Measurements from ENCODE around the gene FCAR. TPM values are rescaled to one million over a fixed set of nuclear protein-coding genes. Genes with fewer than 3 reads are reported as not detected.
"Not testable (repeated sequence)": the region's sequence is repeated elsewhere in the genome, so short reads cannot be mapped to it uniquely, and the experiment has no call there.

Gene FCAR
- total RNA-seq, 2 donors from 2014 or later: not detected

GRCh38 chr19:54850930-54851329 lies 23.1 kb upstream of the FCAR start:
- Histone ChIP-seq H3K4me1 (no peaks in the 10 kb centered on the region), H3K36me3 (replicated peaks in 1 of 2; ENCODE audit: insufficient read depth in 1 of 2, low read depth in 2 of 2) (no peaks in the 10 kb centered on the region), H3K27ac (no peak overlapping the region), H3K4me3 (no peak overlapping the region), H3K9me3 (no peaks in the 10 kb centered on the region), H3K27me3 (no peaks in the 10 kb centered on the region)
- TF ChIP-seq CTCF (IDR thresholded peaks at IDR 0.05): no peak
- no peak for TF ChIP-seq POLR2A (IDR thresholded peaks at IDR 0.05)
- WGBS, 2 donors: 38 to 56% methylated on average over 1 to 2 of the region's 2 CpGs
- DNase-seq (no peak), ATAC-seq (no peak)
- intact Hi-C loops (cut with DNase I): loop anchor here (10.0 kb wide), 1 partner anchor 76 kb away; no protein-coding TSS in a partner anchor

- no peak for ATAC-seq
- TF ChIP-seq POLR2A (IDR thresholded peaks at IDR 0.05) (no peak), CTCF (IDR thresholded peaks at IDR 0.05) (no peak)
- no peaks in the 10 kb centered on the region for H3K36me3 ChIP-seq (replicated peaks in 1 of 2; ENCODE audit: insufficient read depth in 1 of 2, low read depth in 2 of 2)
- H3K9me3 ChIP-seq: no peaks in the 10 kb centered on the region
- intact Hi-C loops (cut with DNase I): loop anchor here (10.0 kb wide), 1 partner anchor 77 kb away; no protein-coding TSS in a partner anchor
- H3K27ac ChIP-seq: no peak overlapping the region
- H3K27me3 ChIP-seq: no peaks in the 10 kb centered on the region
- H3K4me1 ChIP-seq: no peaks in the 10 kb centered on the region
- WGBS, 2 donors: 61 to 70% methylated on average over 7 of the region's 7 CpGs
- no peak for DNase-seq
- no peak overlapping the region for H3K4me3 ChIP-seq
These were observed 22.7 kb upstream of the FCAR start for GRCh38 chr19:54851353-54851752.

- not testable (repeated sequence) for H3K36me3 ChIP-seq (replicated peaks in 1 of 2; ENCODE audit: insufficient read depth in 1 of 2, low read depth in 2 of 2); DNase-seq; H3K27ac ChIP-seq; ATAC-seq; H3K9me3 ChIP-seq; H3K4me1 ChIP-seq; H3K27me3 ChIP-seq; H3K4me3 ChIP-seq
- intact Hi-C loops (cut with DNase I): loop anchor here (10.0 kb wide), 1 partner anchor 80 kb away; no protein-coding TSS in a partner anchor
- 20 to 38% methylated on average over 1 of the region's 1 CpG for WGBS, 2 donors
These were observed 18.8 kb upstream of the FCAR start for GRCh38 chr19:54855241-54855640.

- intact Hi-C loops (cut with DNase I): loop anchor here (10.0 kb wide), 1 partner anchor 84 kb away; no protein-coding TSS in a partner anchor
- 27 to 78% methylated on average over 3 of the region's 3 CpGs for WGBS, 2 donors
These were observed 15.6 kb upstream of the FCAR start for GRCh38 chr19:54858476-54858875.

DNA sequence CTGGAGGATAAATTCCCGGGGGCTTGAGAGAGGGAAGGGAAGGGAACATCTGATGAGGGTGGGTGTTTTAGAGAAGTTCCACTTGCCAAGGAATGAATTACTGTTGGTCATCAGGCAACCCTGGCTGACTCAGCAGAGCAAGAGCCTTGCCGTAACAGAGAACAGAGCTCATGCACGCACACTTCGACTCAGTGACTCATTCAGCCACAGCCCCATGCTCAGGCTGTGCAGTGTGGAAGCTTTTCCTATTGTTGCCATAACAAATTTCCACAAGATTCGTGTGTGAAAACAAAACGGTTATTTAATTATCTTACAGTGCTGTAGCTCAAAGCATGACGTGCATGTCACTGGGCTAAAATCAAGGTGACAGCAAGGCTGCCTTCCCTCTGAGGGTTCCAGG lies 14.6 kb upstream of the FCAR start:
- not testable (repeated sequence) for H3K4me1 ChIP-seq; H3K27me3 ChIP-seq; ATAC-seq; DNase-seq; H3K9me3 ChIP-seq; H3K36me3 ChIP-seq (replicated peaks in 1 of 2; ENCODE audit: insufficient read depth in 1 of 2, low read depth in 2 of 2); H3K4me3 ChIP-seq; H3K27ac ChIP-seq
- 47 to 51% methylated on average over 5 to 7 of the region's 7 CpGs for WGBS, 2 donors
- intact Hi-C loops (cut with DNase I): loop anchor here (10.0 kb wide), 1 partner anchor 85 kb away; no protein-coding TSS in a partner anchor

More at GRCh38 chr19:54858476-54858875, 15.6 kb upstream of the FCAR start:
- ATAC-seq; DNase-seq; H3K4me1 ChIP-seq; H3K27me3 ChIP-seq; H3K27ac ChIP-seq; H3K9me3 ChIP-seq; H3K4me3 ChIP-seq; H3K36me3 ChIP-seq (replicated peaks in 1 of 2; ENCODE audit: insufficient read depth in 1 of 2, low read depth in 2 of 2): not testable (repeated sequence)

DNA sequence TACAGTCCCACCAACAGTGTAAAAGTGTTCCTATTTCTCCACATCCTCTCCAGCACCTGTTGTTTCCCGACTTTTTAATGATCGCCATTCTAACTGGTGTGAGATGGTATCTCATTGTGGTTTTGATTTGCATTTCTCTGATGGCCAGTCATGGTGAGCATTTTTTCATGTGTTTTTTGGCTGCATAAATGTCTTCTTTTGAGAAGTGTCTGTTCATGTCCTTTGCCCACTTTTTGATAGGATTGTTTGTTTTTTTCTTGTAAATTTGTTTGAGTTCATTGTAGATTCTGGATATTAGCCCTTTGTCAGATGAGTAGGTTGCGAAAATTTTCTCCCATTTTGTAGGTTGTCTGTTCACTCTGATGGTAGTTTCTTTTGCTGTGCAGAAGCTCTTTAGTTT lies 10.6 kb upstream of the FCAR start:
- H3K27me3 ChIP-seq; ATAC-seq; H3K27ac ChIP-seq; H3K9me3 ChIP-seq; H3K4me1 ChIP-seq; intact Hi-C loops (cut with DNase I); DNase-seq; H3K4me3 ChIP-seq; H3K36me3 ChIP-seq (replicated peaks in 1 of 2; ENCODE audit: insufficient read depth in 1 of 2, low read depth in 2 of 2): not testable (repeated sequence)
- WGBS, 2 donors: 93% methylated on average over 2 of the region's 3 CpGs; no CpG with 5 or more reads in 1 of the 2 donors

- no peak for TF ChIP-seq CTCF (IDR thresholded peaks at IDR 0.05)
- TF ChIP-seq POLR2A (IDR thresholded peaks at IDR 0.05): no peak
- WGBS, 2 donors: 24 to 37% methylated on average over 3 of the region's 3 CpGs
- intact Hi-C loops (cut with DNase I): no loop called here
- no peaks in the 10 kb centered on the region for H3K4me1 ChIP-seq
- no peak overlapping the region for H3K27ac ChIP-seq
- H3K9me3 ChIP-seq: no peaks in the 10 kb centered on the region
- no peak overlapping the region for H3K4me3 ChIP-seq
- DNase-seq (no peak), ATAC-seq (no peak)
- H3K36me3 ChIP-seq (replicated peaks in 1 of 2; ENCODE audit: insufficient read depth in 1 of 2, low read depth in 2 of 2): no peaks in the 10 kb centered on the region
- no peaks in the 10 kb centered on the region for H3K27me3 ChIP-seq
These were observed 2.3 kb upstream of the FCAR start for GRCh38 chr19:54871696-54872095.

Measured in body of pancreas (tissue), 4 donors.